H1 (cell line): ENCODE measurements around the gene RITA1. TPM values are rescaled to one million over a fixed set of nuclear protein-coding genes. Genes with fewer than 3 reads are reported as not detected.

ENCODE experiments used
- GTF2F1 ChIP-seq: IDR thresholded peaks from 2 replicates; pipeline ENCODE4 v1.6.1; 2012; ENCODE audit warnings: low read depth, low read length, improper control_type of control experiment, borderline replicate concordance
- polyA plus RNA-seq, 7 experiments: library from polyadenylated mRNA; depleted of rRNA in 3 of 7; stranded (reverse) in 5 of 7; unstranded in 2 of 7; fragments of >200 nt in 5 of 7; fragments of 200-250 nt in 2 of 7; gene quantifications; 1 replicate in 5 of 7; 2 replicates in 1 of 7; 4 replicates in 1 of 7; pipeline versions ENCODE4 v1.2.1 to v1.2.3, GENCODE V29; 2011 to 2013; ENCODE audit warnings: missing spikeins in 2 of 7, mixed read lengths in 2 of 7
- total RNA-seq: library from RNA; stranded (reverse); fragmentation: NEBNext Ultra II Directional; extraction: Animal tissue kit (Norgen Biotek cat#: 25700); gene quantifications from 2 replicates; pipeline ENCODE4 v1.2.1, GENCODE V29; 2021
- TF ChIP-seq, protein P1 (sequence below), 3 experiments: IDR thresholded peaks; 1 replicate in 2 of 3; 2 replicates in 1 of 3; pipeline versions ENCODE4 v1.5.1 to v1.6.1; 2011; ENCODE audit warnings: low read length in 3 of 3, mild to moderate bottlenecking in 3 of 3, inconsistent platforms in 2 of 3, low read depth in 1 of 3, moderate library complexity in 1 of 3; ENCODE audit not compliant: insufficient read depth in 1 of 3; ENCODE audit errors: control extremely low read depth in 1 of 3

The RITA1 gene
- total and polyA plus RNA-seq, 2 of the 8 experiments (the other 6 are each of a cell fraction or from before 2014, with no cell fraction given) = 24.1 to 25.8 TPM

DNA sequence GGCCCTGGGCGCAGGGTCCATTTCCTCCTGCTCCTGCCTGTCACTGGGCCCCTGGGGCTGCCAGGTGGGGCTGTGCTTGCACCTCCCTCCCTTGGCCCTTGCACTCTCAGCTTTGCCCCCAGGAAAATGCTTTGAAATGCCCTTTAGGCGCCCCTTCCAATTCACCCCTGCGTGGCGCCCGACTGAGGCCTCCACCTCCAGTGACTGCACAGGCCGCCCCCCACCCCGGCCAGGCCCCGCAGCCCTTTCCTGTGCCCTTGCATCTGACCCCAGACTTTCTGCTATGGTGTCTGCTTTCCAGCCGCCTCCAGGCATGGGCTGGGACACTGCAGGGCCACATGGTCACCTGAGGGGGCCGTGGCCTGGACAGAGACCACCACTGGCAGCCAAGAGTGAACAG, 17.7 kb upstream of the RITA1 start (continued):
- TF ChIP-seq, protein P1, sequence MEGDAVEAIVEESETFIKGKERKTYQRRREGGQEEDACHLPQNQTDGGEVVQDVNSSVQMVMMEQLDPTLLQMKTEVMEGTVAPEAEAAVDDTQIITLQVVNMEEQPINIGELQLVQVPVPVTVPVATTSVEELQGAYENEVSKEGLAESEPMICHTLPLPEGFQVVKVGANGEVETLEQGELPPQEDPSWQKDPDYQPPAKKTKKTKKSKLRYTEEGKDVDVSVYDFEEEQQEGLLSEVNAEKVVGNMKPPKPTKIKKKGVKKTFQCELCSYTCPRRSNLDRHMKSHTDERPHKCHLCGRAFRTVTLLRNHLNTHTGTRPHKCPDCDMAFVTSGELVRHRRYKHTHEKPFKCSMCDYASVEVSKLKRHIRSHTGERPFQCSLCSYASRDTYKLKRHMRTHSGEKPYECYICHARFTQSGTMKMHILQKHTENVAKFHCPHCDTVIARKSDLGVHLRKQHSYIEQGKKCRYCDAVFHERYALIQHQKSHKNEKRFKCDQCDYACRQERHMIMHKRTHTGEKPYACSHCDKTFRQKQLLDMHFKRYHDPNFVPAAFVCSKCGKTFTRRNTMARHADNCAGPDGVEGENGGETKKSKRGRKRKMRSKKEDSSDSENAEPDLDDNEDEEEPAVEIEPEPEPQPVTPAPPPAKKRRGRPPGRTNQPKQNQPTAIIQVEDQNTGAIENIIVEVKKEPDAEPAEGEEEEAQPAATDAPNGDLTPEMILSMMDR (IDR thresholded peaks at IDR 0.05; ENCODE audit: control extremely low read depth in 1 of 3, insufficient read depth in 1 of 3, low read depth in 1 of 3, low read length in 3 of 3) = no peak
- TF ChIP-seq GTF2F1 = no peak
